Stimulated activated naive CD8-positive, alpha-beta T cell treated with anti-CD3 and anti-CD28 coated beads, Interleukin-15, Interleukin-2, amounts not matched to agents 100 ng/mL and 50 ng/mL, for 24 hours (primary cell): Measurements from ENCODE around the gene GALE.
"Not testable (repeated sequence)": the region's sequence is repeated elsewhere in the genome, so short reads cannot be mapped to it uniquely, and the experiment has no call there.

Source experiments
- H3K27ac Mint-ChIP-seq: one replicate; pipeline ENCODE4 v1.8.0; 2021; ENCODE audit warnings: mild to moderate bottlenecking, mixed read lengths
- H3K27me3 Mint-ChIP-seq: one replicate; pipeline ENCODE4 v1.8.0; 2021; ENCODE audit warnings: mixed read lengths
- H3K36me3 Mint-ChIP-seq: one replicate; pipeline ENCODE4 v1.8.0; 2021; ENCODE audit warnings: low read depth, mixed read lengths
- H3K4me1 Mint-ChIP-seq: one replicate; pipeline ENCODE4 v1.8.0; 2021; ENCODE audit warnings: low read depth, mixed read lengths
- H3K4me3 Mint-ChIP-seq: one replicate; pipeline ENCODE4 v1.8.0; 2021; ENCODE audit warnings: mild to moderate bottlenecking, mixed read lengths
- H3K9me3 Mint-ChIP-seq: one replicate; pipeline ENCODE4 v1.8.0; 2021; ENCODE audit warnings: mixed read lengths

Gene GALE

GRCh38 chr1:23801338-23801748 is 789 bp upstream of the GALE start:
- H3K36me3 Mint-ChIP-seq = peaks cover 12% of the 10 kb centered on the region
- peak overlapping the region; percentile 98 for H3K4me3 Mint-ChIP-seq
- H3K4me1 Mint-ChIP-seq = peaks cover 19% of the 10 kb centered on the region
- no peaks in the 10 kb centered on the region for H3K9me3 Mint-ChIP-seq
- no peaks in the 10 kb centered on the region for H3K27me3 Mint-ChIP-seq
- H3K27ac Mint-ChIP-seq = peak overlapping the region; percentile 14

- Mint-ChIP-seq H3K27ac (peak overlapping the region; percentile 94), H3K9me3 (no peaks in the 10 kb centered on the region), H3K4me1 (peaks cover 19% of the 10 kb centered on the region), H3K4me3 (peak overlapping the region; percentile 98), H3K27me3 (no peaks in the 10 kb centered on the region), H3K36me3 (peaks cover 16% of the 10 kb centered on the region)
These were observed 769 bp downstream of the GALE start for GRCh38 chr1:23799570-23800399.

- peaks cover 19% of the 10 kb centered on the region for H3K4me1 Mint-ChIP-seq
- H3K27me3 Mint-ChIP-seq = no peaks in the 10 kb centered on the region
- H3K9me3 Mint-ChIP-seq = no peaks in the 10 kb centered on the region
- peak overlapping the region; percentile 98 for H3K4me3 Mint-ChIP-seq
- H3K36me3 Mint-ChIP-seq = peaks cover 16% of the 10 kb centered on the region
- peak overlapping the region; percentile 94 for H3K27ac Mint-ChIP-seq
These were observed 1.3 kb downstream of the GALE start for GRCh38 chr1:23799255-23799569.

GRCh38 chr1:23798662-23799142 is 1.9 kb downstream of the GALE start:
- H3K4me3 Mint-ChIP-seq = peak overlapping the region; percentile 98
- no peak overlapping the region for H3K27ac Mint-ChIP-seq
- H3K36me3 Mint-ChIP-seq = peaks cover 16% of the 10 kb centered on the region
- H3K27me3 Mint-ChIP-seq = no peaks in the 10 kb centered on the region
- peaks cover 19% of the 10 kb centered on the region for H3K4me1 Mint-ChIP-seq
- H3K9me3 Mint-ChIP-seq = no peaks in the 10 kb centered on the region

- H3K4me3 Mint-ChIP-seq = no peak overlapping the region
- H3K27ac Mint-ChIP-seq = no peak overlapping the region
- no peaks in the 10 kb centered on the region for H3K27me3 Mint-ChIP-seq
- H3K4me1 Mint-ChIP-seq = peaks cover 25% of the 10 kb centered on the region
- H3K9me3 Mint-ChIP-seq = no peaks in the 10 kb centered on the region
- H3K36me3 Mint-ChIP-seq = peaks cover 16% of the 10 kb centered on the region
These were observed 2.8 kb downstream of the GALE start for GRCh38 chr1:23797478-23798448.

GRCh38 chr1:23796466-23797271 is 3.9 kb downstream of the GALE start:
- H3K4me1 Mint-ChIP-seq = peaks cover 30% of the 10 kb centered on the region
- no peaks in the 10 kb centered on the region for H3K27me3 Mint-ChIP-seq
- H3K36me3 Mint-ChIP-seq = peaks cover 16% of the 10 kb centered on the region
- H3K4me3 Mint-ChIP-seq = no peak overlapping the region
- H3K9me3 Mint-ChIP-seq = no peaks in the 10 kb centered on the region
- H3K27ac Mint-ChIP-seq = no peak overlapping the region

GRCh38 chr1:23795676-23796465 is 4.7 kb downstream of the GALE start:
- no peak overlapping the region for H3K27ac Mint-ChIP-seq

GRCh38 chr1:23794732-23795182 is 5.8 kb downstream of the GALE start:
- Mint-ChIP-seq H3K36me3 (peaks cover 14% of the 10 kb centered on the region), H3K4me1 (peaks cover 38% of the 10 kb centered on the region)
- not testable (repeated sequence) for H3K9me3 Mint-ChIP-seq, H3K4me3 Mint-ChIP-seq, H3K27me3 Mint-ChIP-seq, H3K27ac Mint-ChIP-seq

More at GRCh38 chr1:23795676-23796465, 4.7 kb downstream of the GALE start:
- Mint-ChIP-seq H3K9me3 (no peaks in the 10 kb centered on the region), H3K4me3 (no peak overlapping the region), H3K36me3 (peaks cover 16% of the 10 kb centered on the region), H3K27me3 (no peaks in the 10 kb centered on the region), H3K4me1 (peaks cover 31% of the 10 kb centered on the region)

- H3K9me3 Mint-ChIP-seq = no peaks in the 10 kb centered on the region
- H3K4me1 Mint-ChIP-seq = peaks cover 33% of the 10 kb centered on the region
- no peaks in the 10 kb centered on the region for H3K27me3 Mint-ChIP-seq
- peaks cover 17% of the 10 kb centered on the region for H3K36me3 Mint-ChIP-seq
- no peak overlapping the region for H3K27ac Mint-ChIP-seq
- H3K4me3 Mint-ChIP-seq = no peak overlapping the region
These were observed 6.5 kb downstream of the GALE start for GRCh38 chr1:23793861-23794731.

- Mint-ChIP-seq H3K36me3 (peaks cover 15% of the 10 kb centered on the region), H3K27me3 (no peaks in the 10 kb centered on the region), H3K27ac (no peak overlapping the region), H3K9me3 (no peaks in the 10 kb centered on the region), H3K4me3 (peak overlapping the region; percentile 30), H3K4me1 (peaks cover 28% of the 10 kb centered on the region)
These were observed 7.4 kb downstream of the GALE start for GRCh38 chr1:23793018-23793781.

- H3K9me3 Mint-ChIP-seq = no peaks in the 10 kb centered on the region
- H3K4me3 Mint-ChIP-seq = peak overlapping the region; percentile 98
- H3K27me3 Mint-ChIP-seq = no peaks in the 10 kb centered on the region
- peak overlapping the region; percentile 95 for H3K27ac Mint-ChIP-seq
- H3K36me3 Mint-ChIP-seq = peaks cover 23% of the 10 kb centered on the region
- peaks cover 28% of the 10 kb centered on the region for H3K4me1 Mint-ChIP-seq
These were observed 8.2 kb downstream of the GALE start for GRCh38 chr1:23792151-23792945.

GRCh38 chr1:23791516-23792047 is 9.0 kb downstream of the GALE start:
- peak overlapping the region; percentile 98 for H3K4me3 Mint-ChIP-seq
- H3K36me3 Mint-ChIP-seq = peaks cover 28% of the 10 kb centered on the region
- H3K4me1 Mint-ChIP-seq = peaks cover 28% of the 10 kb centered on the region
- H3K27me3 Mint-ChIP-seq = no peaks in the 10 kb centered on the region
- peak overlapping the region; percentile 95 for H3K27ac Mint-ChIP-seq
- no peaks in the 10 kb centered on the region for H3K9me3 Mint-ChIP-seq
